DND-41 (cell line): Measurements from ENCODE around the gene SGMS1.

Source experiments
- CTCF ChIP-seq: IDR thresholded peaks from 2 replicates; pipeline ENCODE4 v1.5.1; 2012; ENCODE audit warnings: borderline replicate concordance, low read length, moderate library complexity, mild to moderate bottlenecking; ENCODE audit not compliant: poor library complexity, severe bottlenecking; ENCODE audit errors: extremely low read depth
- EZH2 ChIP-seq: IDR thresholded peaks from 3 replicates; pipeline ENCODE4 v1.6.1; 2012; ENCODE audit warnings: borderline replicate concordance, low read depth, mild to moderate bottlenecking, moderate library complexity, low read length, inconsistent platforms; ENCODE audit not compliant: severe bottlenecking

- TF ChIP-seq CTCF (no peak), EZH2 (no peak)
Observed at GRCh38 chr10:50417486-50417885, 206.3 kb downstream of the SGMS1 start.
